HUES48 (cell line): ENCODE results near the gene SUPV3L1.

Source experiments
- H3K27ac ChIP-seq: one replicate; pipeline ENCODE4 v1.7.0; 2013; ENCODE audit warnings: low read depth, low read length, inconsistent platforms
- H3K27me3 ChIP-seq: 2 replicates; pipeline ENCODE4 v1.6.1; 2013; ENCODE audit warnings: mild to moderate bottlenecking, low read length; ENCODE audit not compliant: control insufficient read depth, insufficient read depth
- H3K36me3 ChIP-seq: 2 replicates; pipeline ENCODE4 v1.6.1; 2013; ENCODE audit warnings: low read length; ENCODE audit not compliant: control insufficient read depth, insufficient read depth
- H3K4me1 ChIP-seq: 2 replicates; pipeline ENCODE4 v1.6.1; 2013; ENCODE audit warnings: mild to moderate bottlenecking, low read length; ENCODE audit not compliant: control insufficient read depth, insufficient read depth
- H3K4me3 ChIP-seq: 2 replicates; pipeline ENCODE4 v1.5.1; 2013; ENCODE audit warnings: mild to moderate bottlenecking, low read depth, low read length
- H3K9ac ChIP-seq: 2 replicates; pipeline ENCODE4 v1.6.1; 2013; ENCODE audit warnings: mild to moderate bottlenecking, low read depth, low read length, moderate library complexity
- H3K9me3 ChIP-seq: 2 replicates; pipeline ENCODE4 v1.6.1; 2013; ENCODE audit warnings: low read length; ENCODE audit not compliant: control insufficient read depth, insufficient read depth

SUPV3L1 gene

DNA sequence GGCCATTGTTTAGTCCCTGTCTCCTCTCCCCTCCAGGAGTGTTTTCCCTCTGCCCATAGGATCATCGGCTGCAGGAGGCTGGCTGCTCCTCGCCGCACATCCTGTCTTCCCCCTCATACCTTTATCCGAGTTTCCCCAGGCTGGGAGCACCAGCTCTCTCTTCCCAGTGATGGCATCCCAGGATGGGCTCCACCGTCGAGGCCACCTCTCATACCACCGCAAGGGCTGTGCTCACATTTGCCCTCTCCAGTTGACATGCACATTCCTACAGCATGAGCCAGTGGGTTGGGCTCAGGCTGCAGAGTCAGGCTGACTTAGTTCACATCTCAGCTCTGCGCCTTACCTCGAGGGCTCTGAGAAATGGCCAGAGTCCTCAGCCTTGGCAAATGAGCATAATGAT, 52.2 kb downstream of the SUPV3L1 start:
- H3K27ac ChIP-seq = no peak overlapping the region
- H3K36me3 ChIP-seq = no peaks in the 10 kb centered on the region
- no peak overlapping the region for H3K4me3 ChIP-seq
- no peak overlapping the region for H3K9ac ChIP-seq
- no peaks in the 10 kb centered on the region for H3K4me1 ChIP-seq
- H3K9me3 ChIP-seq = no peaks in the 10 kb centered on the region
- H3K27me3 ChIP-seq = no peaks in the 10 kb centered on the region

- no peaks in the 10 kb centered on the region for H3K27me3 ChIP-seq
- no peaks in the 10 kb centered on the region for H3K36me3 ChIP-seq
- H3K9ac ChIP-seq = no peak overlapping the region
- H3K27ac ChIP-seq = no peak overlapping the region
- H3K4me3 ChIP-seq = no peak overlapping the region
- H3K9me3 ChIP-seq = no peaks in the 10 kb centered on the region
- no peaks in the 10 kb centered on the region for H3K4me1 ChIP-seq
Measured at GRCh38 chr10:69232736-69233480, 52.9 kb downstream of the SUPV3L1 start.

DNA sequence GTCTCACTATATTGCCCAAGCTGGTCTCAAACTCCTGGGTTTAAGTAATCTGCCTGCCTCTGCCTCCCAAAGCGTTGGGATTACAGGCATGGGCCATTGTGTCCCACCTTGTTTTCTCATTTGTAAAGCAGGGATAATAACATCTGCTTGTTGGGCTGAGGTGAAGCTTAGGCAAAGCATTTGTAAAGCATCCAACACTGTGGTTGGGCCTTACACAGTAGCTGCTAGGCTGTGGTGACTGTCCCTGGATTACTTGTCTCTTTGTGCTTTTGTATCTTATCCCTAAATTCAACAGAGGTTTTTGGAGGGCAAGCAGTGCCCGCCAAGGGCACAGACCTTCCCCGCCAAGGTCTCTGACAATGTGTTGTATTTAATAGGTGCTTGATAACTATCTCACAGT, 54.4 kb downstream of the SUPV3L1 start:
- H3K9me3 ChIP-seq = no peaks in the 10 kb centered on the region
- no peak overlapping the region for H3K9ac ChIP-seq
- H3K4me3 ChIP-seq = no peak overlapping the region
- no peaks in the 10 kb centered on the region for H3K27me3 ChIP-seq
- no peak overlapping the region for H3K27ac ChIP-seq
- H3K36me3 ChIP-seq = no peaks in the 10 kb centered on the region
- no peaks in the 10 kb centered on the region for H3K4me1 ChIP-seq

- Histone ChIP-seq H3K27ac (no peak overlapping the region), H3K4me1 (no peaks in the 10 kb centered on the region), H3K36me3 (no peaks in the 10 kb centered on the region), H3K4me3 (no peak overlapping the region), H3K27me3 (no peaks in the 10 kb centered on the region), H3K9me3 (no peaks in the 10 kb centered on the region), H3K9ac (no peak overlapping the region)
Measured at GRCh38 chr10:69237528-69238159, 57.6 kb downstream of the SUPV3L1 start.

DNA sequence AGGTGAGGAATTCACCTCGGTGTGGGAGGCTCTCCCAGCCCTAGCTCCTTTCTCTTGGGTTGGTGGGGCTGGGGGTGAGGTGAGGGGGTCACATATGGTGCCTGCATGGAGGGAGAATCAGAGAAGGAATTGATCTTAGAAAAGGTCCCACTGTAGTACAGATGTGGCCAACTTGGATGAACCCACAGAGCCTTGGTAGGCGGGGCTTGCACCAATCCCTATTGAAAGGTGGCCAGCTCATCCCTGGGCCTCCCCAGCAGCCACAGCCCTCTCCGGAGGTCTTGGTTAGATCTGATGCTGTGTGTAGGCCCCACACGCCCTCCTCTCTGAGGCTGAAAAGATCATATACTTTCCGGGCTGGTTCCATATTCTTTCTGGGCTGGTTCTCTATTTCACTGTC, 59.1 kb downstream of the SUPV3L1 start:
- H3K9me3 ChIP-seq = no peaks in the 10 kb centered on the region
- H3K27me3 ChIP-seq = no peaks in the 10 kb centered on the region
- no peak overlapping the region for H3K27ac ChIP-seq
- no peak overlapping the region for H3K4me3 ChIP-seq
- H3K4me1 ChIP-seq = no peaks in the 10 kb centered on the region
- H3K9ac ChIP-seq = no peak overlapping the region
- no peaks in the 10 kb centered on the region for H3K36me3 ChIP-seq

DNA sequence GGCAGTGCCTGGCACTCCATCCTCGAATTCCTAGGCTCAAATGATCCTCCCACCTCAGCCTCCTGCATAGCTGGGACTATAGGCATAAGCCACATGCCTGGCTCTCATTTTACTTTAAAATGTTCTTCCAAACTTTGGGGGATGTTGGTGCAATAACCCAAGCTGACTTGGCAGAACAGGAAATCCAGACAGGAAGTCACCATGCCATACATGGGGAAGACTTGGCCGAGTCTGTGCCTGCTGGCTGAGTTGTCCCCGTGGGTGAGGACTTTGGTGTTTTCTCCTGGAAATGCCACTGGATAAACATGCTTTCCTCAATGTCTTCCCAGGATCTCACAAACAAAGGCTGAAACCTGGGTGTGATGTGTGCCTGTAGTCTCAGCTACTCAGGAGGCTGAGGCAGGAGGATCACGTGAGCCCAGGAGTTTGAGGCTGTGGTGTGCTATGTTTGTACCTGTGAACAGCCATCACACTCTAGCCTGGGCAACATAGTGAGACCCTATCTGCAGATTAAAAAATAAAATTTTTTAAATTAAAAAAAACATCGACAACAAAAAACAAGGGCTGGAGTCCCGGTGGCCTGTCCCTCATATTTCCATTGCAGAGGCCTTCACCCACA, 59.9 kb downstream of the SUPV3L1 start:
- H3K9ac ChIP-seq = no peak overlapping the region
- H3K4me3 ChIP-seq = no peak overlapping the region
- H3K9me3 ChIP-seq = no peaks in the 10 kb centered on the region
- no peak overlapping the region for H3K27ac ChIP-seq
- H3K4me1 ChIP-seq = no peaks in the 10 kb centered on the region
- no peaks in the 10 kb centered on the region for H3K36me3 ChIP-seq
- no peaks in the 10 kb centered on the region for H3K27me3 ChIP-seq

- Histone ChIP-seq H3K9ac (no peak overlapping the region), H3K4me1 (no peaks in the 10 kb centered on the region), H3K36me3 (no peaks in the 10 kb centered on the region), H3K9me3 (no peaks in the 10 kb centered on the region), H3K27me3 (no peaks in the 10 kb centered on the region), H3K27ac (no peak overlapping the region), H3K4me3 (no peak overlapping the region)
Measured at GRCh38 chr10:69240455-69240854, 60.4 kb downstream of the SUPV3L1 start.

DNA sequence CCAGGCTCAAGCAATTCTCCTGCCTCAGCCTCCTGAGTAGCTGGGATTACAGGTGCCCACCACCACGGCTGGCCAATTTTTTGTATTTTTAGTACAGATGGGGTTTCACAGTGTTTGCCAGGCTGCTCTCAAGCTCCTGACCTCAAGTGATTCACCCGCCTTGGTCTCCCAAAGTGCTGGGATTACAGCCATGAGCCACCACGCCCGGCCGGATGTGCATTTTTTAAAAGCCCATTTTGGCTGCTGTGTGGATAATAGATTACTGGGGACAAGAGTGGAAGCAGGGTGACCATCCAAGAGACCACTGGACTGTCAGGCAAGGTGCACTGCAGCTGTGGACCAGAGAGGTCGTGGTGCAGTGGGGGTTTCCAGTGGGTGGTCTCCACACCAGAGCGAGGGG, 61.5 kb downstream of the SUPV3L1 start:
- no peaks in the 10 kb centered on the region for H3K27me3 ChIP-seq
- H3K9me3 ChIP-seq = no peaks in the 10 kb centered on the region
- H3K36me3 ChIP-seq = no peaks in the 10 kb centered on the region
- no peak overlapping the region for H3K27ac ChIP-seq
- H3K4me3 ChIP-seq = no peak overlapping the region
- no peak overlapping the region for H3K9ac ChIP-seq
- H3K4me1 ChIP-seq = no peaks in the 10 kb centered on the region

DNA sequence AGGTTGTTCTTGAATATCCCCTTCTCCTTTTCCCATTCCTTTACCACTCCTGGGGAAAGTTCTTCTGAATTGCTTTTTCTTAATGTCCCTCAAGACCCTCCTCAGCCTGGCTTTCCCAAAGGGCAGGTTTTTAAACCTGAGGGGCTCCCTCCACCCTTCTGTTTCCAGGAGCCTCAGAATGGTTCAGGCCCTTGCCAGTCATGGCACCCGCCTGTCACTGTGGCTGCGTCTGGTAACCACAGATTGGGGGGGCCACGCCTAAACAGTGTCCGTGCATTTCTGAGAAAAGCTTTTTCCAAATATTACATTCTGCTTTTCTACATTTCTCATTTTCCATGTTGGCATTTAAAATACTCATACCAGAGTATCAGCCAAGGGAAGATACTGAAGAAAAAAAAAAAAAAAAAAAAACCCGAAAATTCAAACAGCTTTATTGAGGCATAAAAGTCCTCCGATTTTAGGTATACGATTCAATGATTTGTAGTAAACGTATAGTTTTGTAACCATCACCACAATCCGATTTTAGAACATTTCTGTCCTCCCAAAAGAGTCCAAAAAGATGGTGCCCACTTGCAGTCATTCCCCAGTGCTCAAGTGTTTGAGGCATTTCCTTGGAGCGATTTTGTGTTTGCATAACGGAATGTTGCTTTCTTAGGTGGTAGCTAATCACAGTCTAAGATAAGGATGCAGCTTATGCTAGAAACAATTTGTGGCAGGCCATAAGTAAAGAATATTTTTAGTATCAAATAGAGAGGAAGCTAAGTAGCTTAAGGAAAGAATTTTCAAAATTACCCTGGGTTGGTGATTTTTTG, 62.2 kb downstream of the SUPV3L1 start:
- Histone ChIP-seq H3K36me3 (no peaks in the 10 kb centered on the region), H3K4me3 (no peak overlapping the region), H3K27me3 (no peaks in the 10 kb centered on the region), H3K4me1 (no peaks in the 10 kb centered on the region), H3K9ac (no peak overlapping the region), H3K27ac (no peak overlapping the region), H3K9me3 (no peaks in the 10 kb centered on the region)

GRCh38 chr10:69242852-69243212, 62.8 kb downstream of the SUPV3L1 start:
- Histone ChIP-seq H3K36me3 (no peaks in the 10 kb centered on the region), H3K27ac (no peak overlapping the region), H3K9ac (no peak overlapping the region), H3K4me1 (no peaks in the 10 kb centered on the region), H3K4me3 (no peak overlapping the region), H3K9me3 (no peaks in the 10 kb centered on the region), H3K27me3 (no peaks in the 10 kb centered on the region)

DNA sequence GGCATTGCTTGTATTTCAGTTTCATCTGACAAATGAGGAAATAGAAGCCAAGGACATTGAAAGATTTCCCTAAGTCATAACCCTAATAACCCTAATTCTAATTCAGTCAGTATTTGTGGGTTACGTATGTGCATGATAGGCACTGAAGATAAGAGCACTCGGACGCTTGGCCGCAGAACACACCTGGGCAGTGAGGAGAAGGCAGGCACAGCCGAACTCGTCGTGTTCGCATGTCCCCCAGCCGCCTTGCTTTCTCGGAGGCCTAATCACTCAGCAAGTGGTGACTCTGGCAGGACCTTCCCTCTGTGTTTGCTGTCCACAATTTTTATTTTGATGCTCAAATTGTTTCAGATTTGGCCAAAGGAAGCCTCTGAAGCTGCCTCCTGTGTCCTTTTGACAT, 63.8 kb downstream of the SUPV3L1 start:
- Histone ChIP-seq H3K9ac (no peak overlapping the region), H3K9me3 (no peaks in the 10 kb centered on the region), H3K36me3 (no peaks in the 10 kb centered on the region), H3K27ac (no peak overlapping the region), H3K4me1 (no peaks in the 10 kb centered on the region), H3K4me3 (no peak overlapping the region), H3K27me3 (no peaks in the 10 kb centered on the region)
